UCSD-AML1 (cell line): Measurements from ENCODE around the gene ZNF334.

ENCODE experiments used
- DNase-seq: peaks from one replicate; lab custom pipeline; 2025; ENCODE audit not compliant: unreplicated experiment; lab: John Stamatoyannopoulos, UW

Gene ZNF334

GRCh38 chr20:46546298-46546697 lies 32.9 kb upstream of the ZNF334 start:
- no peak for DNase-seq

GRCh38 chr20:46545827-46546138 lies 32.4 kb upstream of the ZNF334 start:
- DNase-seq, result no peak

- DNase-seq, result peak; percentile 40
Measured at GRCh38 chr20:46545077-46545826, 31.9 kb upstream of the ZNF334 start.

- no peak for DNase-seq
Measured at GRCh38 chr20:46544576-46544975, 31.2 kb upstream of the ZNF334 start.

GRCh38 chr20:46543959-46544358 lies 30.6 kb upstream of the ZNF334 start:
- DNase-seq, result no peak

- no peak for DNase-seq
Measured at GRCh38 chr20:46543033-46543432, 29.7 kb upstream of the ZNF334 start.

GRCh38 chr20:46541229-46541935 lies 28.0 kb upstream of the ZNF334 start:
- DNase-seq, result no peak

- no peak for DNase-seq
Measured at GRCh38 chr20:46539113-46539512, 25.8 kb upstream of the ZNF334 start.

GRCh38 chr20:46530640-46531039 lies 17.3 kb upstream of the ZNF334 start:
- DNase-seq, result no peak

- no peak for DNase-seq
Measured at GRCh38 chr20:46523696-46524328, 10.5 kb upstream of the ZNF334 start.

GRCh38 chr20:46523108-46523507 lies 9.7 kb upstream of the ZNF334 start:
- DNase-seq, result no peak

GRCh38 chr20:46520976-46521579 lies 7.7 kb upstream of the ZNF334 start:
- peak; percentile 55 for DNase-seq

- no peak for DNase-seq
Measured at GRCh38 chr20:46520540-46520939, 7.2 kb upstream of the ZNF334 start.

- no peak for DNase-seq
Measured at GRCh38 chr20:46519471-46520068, 6.2 kb upstream of the ZNF334 start.

GRCh38 chr20:46509523-46509922 lies 3.8 kb downstream of the ZNF334 start:
- DNase-seq, result peak; percentile 51

GRCh38 chr20:46507760-46508407 lies 5.5 kb downstream of the ZNF334 start:
- no peak for DNase-seq

- DNase-seq, result no peak
Measured at GRCh38 chr20:46505506-46505905, 7.9 kb downstream of the ZNF334 start.

- no peak for DNase-seq
Measured at GRCh38 chr20:46501961-46502360, 11.4 kb downstream of the ZNF334 start.

GRCh38 chr20:46501337-46501942 lies 11.9 kb downstream of the ZNF334 start:
- DNase-seq, result no peak

GRCh38 chr20:46494077-46494476 lies 19.3 kb downstream of the ZNF334 start:
- DNase-seq, result no peak

GRCh38 chr20:46491354-46491753 lies 22.0 kb downstream of the ZNF334 start:
- no peak for DNase-seq
